NCI-H2081 treated with DMSO at 0.1 percent for 48 hours (cell line): ENCODE data around the gene TXNDC2.

Experiments
- DNase-seq: peaks from one replicate; lab custom pipeline; 2025; lab: John Stamatoyannopoulos, UW

TXNDC2 gene

GRCh38 chr18:9931678-9932077, 45.9 kb downstream of the TXNDC2 start:
- DNase-seq: no peak

GRCh38 chr18:9933865-9934264, 48.1 kb downstream of the TXNDC2 start:
- no peak for DNase-seq

GRCh38 chr18:9934274-9934673, 48.5 kb downstream of the TXNDC2 start:
- DNase-seq: no peak
